OCI-LY3 (cell line): ENCODE data around the gene FBXO36.

Experiments
- CTCF ChIP-seq: fragments of 200-600, 300-600 bp; sonication (generic); IDR thresholded peaks from 2 replicates; pipeline ENCODE4 v1.5.1; 2014; ENCODE audit warnings: antibody characterized with exemption, low read length, low read depth
- EZH2phosphoT487 ChIP-seq: fragments of 200-600 bp; shearing (Covaris generic); IDR thresholded peaks from 2 replicates; pipeline ENCODE4 v1.6.1; 2018; ENCODE audit warnings: antibody characterized with exemption, mixed run types, low read depth

- TF ChIP-seq CTCF: no peak
- TF ChIP-seq EZH2phosphoT487: no peak
Measured at GRCh38 chr2:229873123-229873581, 49.2 kb upstream of the FBXO36 start.
